Activated B cell treated with CpG ODN at 0.5 μM for 24 hours (primary cell): Measurements from ENCODE around the gene CARD18. TPM values are rescaled to one million over a fixed set of nuclear protein-coding genes. Genes with fewer than 3 reads are reported as not detected.

Source experiments
- ATAC-seq: fragments of 200-7000 bp; cut with Tn5 transposase; one replicate; pipeline ENCODE4 v1.10.0; 2021; ENCODE audit warnings: low read depth, mild to moderate bottlenecking, moderate library complexity
- CTCF ChIA-PET: fragments of 350-600 bp; sonication (Branson Sonifier 250); formaldehyde crosslinking; loops from one replicate; lab custom pipeline; 2021; ENCODE audit warnings: antibody characterized with exemption; lab: Charles Lee
- POLR2A ChIA-PET: fragments of 350-600 bp; sonication (Branson Sonifier 250); formaldehyde crosslinking; loops from one replicate; lab custom pipeline; 2021; ENCODE audit warnings: antibody characterized with exemption; lab: Charles Lee
- DNase-seq: peaks from one replicate; pipeline ENCODE4 v3.0.0; 2022
- H3K27ac Mint-ChIP-seq: one replicate; pipeline ENCODE4 v1.8.0; 2020; ENCODE audit warnings: mixed read lengths
- H3K27me3 Mint-ChIP-seq: one replicate; pipeline ENCODE4 v1.8.0; 2021; ENCODE audit warnings: mixed read lengths
- H3K36me3 Mint-ChIP-seq: one replicate; pipeline ENCODE4 v1.8.0; 2021; ENCODE audit warnings: low read depth, mixed read lengths
- H3K4me1 Mint-ChIP-seq: one replicate; pipeline ENCODE4 v1.8.0; 2021; ENCODE audit warnings: mixed read lengths
- H3K4me3 Mint-ChIP-seq: one replicate; pipeline ENCODE4 v1.8.0; 2020; ENCODE audit warnings: mild to moderate bottlenecking, mixed read lengths
- H3K9me3 Mint-ChIP-seq: one replicate; pipeline ENCODE4 v1.8.0; 2020; ENCODE audit warnings: mixed read lengths
- intact Hi-C: fragments of 100-400 bp; cut with micrococcal nuclease; formaldehyde crosslinking; loops from one replicate; pipeline ENCODE4 v1.15.1; 2024
- total RNA-seq: library from RNA; stranded (reverse); gene quantifications from 2 replicates; pipeline ENCODE4 v1.2.3, GENCODE V29; 2022
- TF ChIP-seq, protein P1 (sequence below): fragments of 200-600 bp; IDR thresholded peaks from one replicate; pipeline ENCODE4 v1.8.0; 2022; ENCODE audit warnings: antibody characterized with exemption, mild to moderate bottlenecking

The CARD18 gene
- total RNA-seq, 1 donor from 2014 or later: not detected

DNA sequence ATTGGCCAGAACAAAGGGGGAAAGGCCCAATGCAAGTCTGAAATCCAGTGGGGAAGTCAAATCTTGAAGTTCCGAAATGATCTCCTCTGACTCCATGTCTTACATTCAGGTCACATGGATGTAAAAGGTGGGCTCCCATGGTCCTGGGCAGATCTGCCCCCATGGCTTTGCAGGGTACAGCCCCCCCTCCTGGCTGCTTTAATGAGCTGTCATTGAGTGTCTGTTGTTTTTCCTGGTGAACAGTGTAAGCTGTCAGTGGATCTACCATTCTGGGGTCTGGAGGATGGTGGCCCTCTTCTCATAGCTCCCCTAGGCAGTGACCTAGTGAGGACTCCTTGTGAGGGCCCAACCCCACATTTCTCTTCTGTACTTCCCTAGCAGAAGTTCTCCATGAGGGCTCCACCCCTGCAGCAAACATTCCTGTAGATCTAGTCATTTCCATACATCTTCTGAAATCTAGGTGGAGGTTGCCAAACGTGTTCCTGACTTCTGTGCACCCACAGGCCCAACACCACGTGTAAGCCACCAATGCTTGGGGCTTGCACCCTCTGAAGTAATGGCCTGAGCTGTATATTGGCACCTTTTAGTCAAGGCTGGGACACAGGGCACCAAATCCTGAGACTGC, 9.3 kb downstream of the CARD18 start:
- Mint-ChIP-seq H3K36me3 (no peaks in the 10 kb centered on the region), H3K4me3 (no peak overlapping the region), H3K4me1 (no peaks in the 10 kb centered on the region), H3K9me3 (peaks cover 17% of the 10 kb centered on the region), H3K27me3 (no peaks in the 10 kb centered on the region), H3K27ac (no peak overlapping the region)
- no peak for ATAC-seq
- intact Hi-C loops: no loop called here
- ChIA-PET POLR2A (no interaction called here), CTCF (no interaction called here)
- TF ChIP-seq, protein P1, sequence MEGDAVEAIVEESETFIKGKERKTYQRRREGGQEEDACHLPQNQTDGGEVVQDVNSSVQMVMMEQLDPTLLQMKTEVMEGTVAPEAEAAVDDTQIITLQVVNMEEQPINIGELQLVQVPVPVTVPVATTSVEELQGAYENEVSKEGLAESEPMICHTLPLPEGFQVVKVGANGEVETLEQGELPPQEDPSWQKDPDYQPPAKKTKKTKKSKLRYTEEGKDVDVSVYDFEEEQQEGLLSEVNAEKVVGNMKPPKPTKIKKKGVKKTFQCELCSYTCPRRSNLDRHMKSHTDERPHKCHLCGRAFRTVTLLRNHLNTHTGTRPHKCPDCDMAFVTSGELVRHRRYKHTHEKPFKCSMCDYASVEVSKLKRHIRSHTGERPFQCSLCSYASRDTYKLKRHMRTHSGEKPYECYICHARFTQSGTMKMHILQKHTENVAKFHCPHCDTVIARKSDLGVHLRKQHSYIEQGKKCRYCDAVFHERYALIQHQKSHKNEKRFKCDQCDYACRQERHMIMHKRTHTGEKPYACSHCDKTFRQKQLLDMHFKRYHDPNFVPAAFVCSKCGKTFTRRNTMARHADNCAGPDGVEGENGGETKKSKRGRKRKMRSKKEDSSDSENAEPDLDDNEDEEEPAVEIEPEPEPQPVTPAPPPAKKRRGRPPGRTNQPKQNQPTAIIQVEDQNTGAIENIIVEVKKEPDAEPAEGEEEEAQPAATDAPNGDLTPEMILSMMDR: no peak
- DNase-seq: no peak

DNA sequence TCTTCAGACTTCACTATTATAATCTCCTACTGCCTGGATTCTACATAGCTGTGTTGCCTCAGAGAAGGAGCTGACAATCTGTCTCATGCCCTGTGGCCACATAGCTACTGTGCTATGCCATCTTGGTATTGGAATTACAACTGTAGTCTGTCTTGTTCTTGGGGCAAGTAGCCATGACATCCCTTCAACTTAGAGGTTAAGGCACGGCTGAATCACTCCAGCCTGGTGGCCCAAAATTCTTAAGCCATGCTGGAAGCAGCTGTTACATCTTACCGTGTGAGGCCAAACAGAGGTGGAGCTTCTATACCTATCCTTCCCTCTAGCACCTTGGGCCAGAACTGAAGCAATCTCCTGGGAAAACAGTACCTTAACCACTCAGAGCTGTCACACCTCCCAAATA, 14.8 kb downstream of the CARD18 start:
- no peaks in the 10 kb centered on the region for H3K36me3 Mint-ChIP-seq
- no peaks in the 10 kb centered on the region for H3K4me1 Mint-ChIP-seq
- CTCF ChIA-PET: no interaction called here

DNA sequence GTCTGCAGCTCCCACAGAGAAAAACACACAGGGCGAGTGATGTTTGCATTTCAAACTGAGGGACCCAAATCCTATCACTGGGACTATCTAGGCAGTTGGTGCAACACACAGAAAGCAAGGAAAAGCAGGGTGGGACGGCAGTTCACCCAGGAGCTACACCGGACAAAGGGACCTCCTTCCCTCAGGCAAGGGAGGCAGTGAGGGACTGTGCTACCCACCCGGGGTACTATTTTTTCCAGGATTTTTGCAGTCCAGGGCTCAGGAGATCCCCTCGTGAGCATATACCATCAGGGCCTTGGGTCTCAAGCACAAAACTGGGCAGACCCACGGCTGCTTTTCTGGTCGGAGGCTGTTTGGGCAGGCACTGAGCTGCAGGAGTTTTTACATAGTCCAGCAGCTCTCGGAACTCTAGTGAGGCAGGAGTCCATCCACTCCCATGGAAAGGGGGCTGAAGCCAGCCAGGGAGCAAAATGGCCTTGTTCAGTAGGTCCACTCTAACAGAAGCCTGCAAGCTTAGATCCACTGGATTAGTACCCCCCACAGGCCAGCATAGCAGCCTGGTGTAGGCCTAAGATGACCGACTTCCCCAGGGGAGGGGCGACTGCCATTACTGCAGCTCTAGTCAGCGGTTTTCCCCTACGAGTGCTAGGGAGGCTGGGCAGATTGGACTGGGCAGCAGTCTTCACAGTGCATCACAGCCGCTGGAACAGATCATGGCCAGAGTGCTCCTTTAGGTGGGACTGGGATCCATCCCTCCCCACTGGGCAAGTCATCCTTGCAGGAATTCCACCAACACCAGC, 28.2 kb downstream of the CARD18 start:
- ChIA-PET POLR2A (no interaction called here), CTCF (no interaction called here)
- TF ChIP-seq, protein P1: no peak
- ATAC-seq (no peak), DNase-seq (no peak)
- intact Hi-C loops: no loop called here
- H3K27me3 Mint-ChIP-seq: peaks cover 9% of the 10 kb centered on the region
- peaks cover 13% of the 10 kb centered on the region for H3K4me1 Mint-ChIP-seq
- no peak overlapping the region for H3K4me3 Mint-ChIP-seq
- H3K36me3 Mint-ChIP-seq: no peaks in the 10 kb centered on the region
- H3K27ac Mint-ChIP-seq: no peak overlapping the region
- peaks cover 3% of the 10 kb centered on the region for H3K9me3 Mint-ChIP-seq

More for the DNA sequence above, 14.8 kb downstream of the CARD18 start:
- intact Hi-C loops: no loop called here
- Mint-ChIP-seq H3K27me3 (peaks cover 4% of the 10 kb centered on the region), H3K27ac (no peak overlapping the region), H3K9me3 (peaks cover 10% of the 10 kb centered on the region), H3K4me3 (no peak overlapping the region)
- POLR2A ChIA-PET: no interaction called here
- TF ChIP-seq, protein P1: no peak
- ATAC-seq (no peak), DNase-seq (no peak)

DNA sequence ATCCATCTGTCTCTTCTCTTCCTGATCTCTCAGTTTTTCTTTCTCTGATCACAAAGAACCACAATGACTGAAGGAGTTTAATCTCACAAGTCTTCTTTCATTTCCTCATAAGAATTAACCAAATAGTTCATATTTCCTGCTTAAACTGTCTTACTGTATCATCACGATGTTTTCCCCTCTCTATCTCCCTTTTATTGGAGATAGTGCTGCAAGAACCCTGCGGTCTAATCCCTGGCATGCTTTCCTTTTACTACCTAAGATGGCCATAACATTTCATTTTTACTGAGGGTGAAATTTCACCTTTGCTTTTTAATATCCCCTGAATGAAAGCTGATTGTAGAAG, 28.9 kb downstream of the CARD18 start:
- ChIA-PET POLR2A (no interaction called here), CTCF (no interaction called here)
- peak overlapping the region; percentile 30 for H3K4me3 Mint-ChIP-seq
- H3K27me3 Mint-ChIP-seq: peaks cover 9% of the 10 kb centered on the region
- no peak overlapping the region for H3K27ac Mint-ChIP-seq
- H3K36me3 Mint-ChIP-seq: no peaks in the 10 kb centered on the region
- DNase-seq: no peak
- intact Hi-C loops: no loop called here
- peaks cover 13% of the 10 kb centered on the region for H3K4me1 Mint-ChIP-seq
- TF ChIP-seq, protein P1: no peak
- ATAC-seq: no peak
- H3K9me3 Mint-ChIP-seq: peaks cover 3% of the 10 kb centered on the region

GRCh38 chr11:105109855-105110687, 29.5 kb downstream of the CARD18 start:
- Mint-ChIP-seq H3K4me3 (peak overlapping the region; percentile 30), H3K27me3 (peaks cover 9% of the 10 kb centered on the region), H3K4me1 (peaks cover 13% of the 10 kb centered on the region), H3K36me3 (no peaks in the 10 kb centered on the region), H3K9me3 (peaks cover 5% of the 10 kb centered on the region), H3K27ac (no peak overlapping the region)
- ChIA-PET POLR2A (no interaction called here), CTCF (no interaction called here)
- intact Hi-C loops: no loop called here
- ATAC-seq (no peak), DNase-seq (no peak)
- TF ChIP-seq, protein P1: no peak
